Prostate gland (tissue), 2 donors: ENCODE results near the gene MYCBP2. TPM values are rescaled to one million over a fixed set of nuclear protein-coding genes. Genes with fewer than 3 reads are reported as not detected.

Source experiments
- DNase-seq: peaks from one replicate; pipeline ENCODE4 v3.0.0-alpha.2; 2019; ENCODE audit warnings: low spot score
- H3K27ac ChIP-seq, 2 donors: fragments of 200-600 bp; sonication (generic); 2 replicates each; pipeline ENCODE4 v1.5.1; 2017 to 2019
- H3K27me3 ChIP-seq: fragments of 200-600 bp; sonication (generic); replicated peaks from 2 replicates; pipeline ENCODE4 v1.5.1; 2019; ENCODE audit not compliant: insufficient read depth
- H3K36me3 ChIP-seq, 2 donors: fragments of 200-600 bp; sonication (generic); 1 replicate in 1 of 2; 2 replicates in 1 of 2; pipeline versions ENCODE4 v1.5.1 to v1.8.1; 2017 to 2019
- H3K4me1 ChIP-seq: fragments of 200-600 bp; sonication (generic); replicated peaks from 2 replicates; pipeline ENCODE4 v1.5.1; 2019
- H3K4me3 ChIP-seq, 2 donors: fragments of 200-600 bp; sonication (generic); 2 replicates each; pipeline ENCODE4 v1.5.1; 2017 to 2019
- H3K9me3 ChIP-seq: fragments of 200-600 bp; sonication (generic); 2 replicates; pipeline ENCODE4 v1.5.1; 2017
- CTCF ChIP-seq, 4 experiments: fragments of 200-600 bp in 2 of 4; fragments of 450-650 bp in 2 of 4; sonication (generic) in 2 of 4; IDR thresholded peaks; 1 replicate in 3 of 4; 2 replicates in 1 of 4; pipeline ENCODE4 v1.5.1; 2016 to 2019; ENCODE audit warnings: antibody characterized with exemption in 4 of 4, mild to moderate bottlenecking in 2 of 4, moderate library complexity in 2 of 4
- POLR2A ChIP-seq: fragments of 450-650 bp; IDR thresholded peaks from one replicate; pipeline ENCODE4 v1.6.1; 2016; ENCODE audit warnings: antibody characterized with exemption, mild to moderate bottlenecking
- POLR2AphosphoS5 ChIP-seq: sonication (generic); formaldehyde crosslinking; IDR thresholded peaks from one replicate; pipeline ENCODE4 v1.6.1; 2017; ENCODE audit warnings: antibody characterized with exemption
- WGBS: methylation state at CpG from one replicate; pipeline ENCODE4 v1.1.5; 2018; 5-methylcytosine and 5-hydroxymethylcytosine counted together
- intact Hi-C: fragments of 100-400 bp; cut with DNase I; formaldehyde crosslinking; loops from one replicate; pipeline ENCODE4 v1.14.2; 2022
- total RNA-seq, 2 donors: library from RNA; depleted of rRNA; stranded (reverse); fragments of >200 nt; gene quantifications; one replicate each; pipeline ENCODE4 v1.1.0, GENCODE V29; 2016

Gene MYCBP2
- total RNA-seq, 2 donors from 2014 or later: 127 to 132 TPM

GRCh38 chr13:77056382-77056781 is 270.5 kb downstream of the MYCBP2 start:
- Histone ChIP-seq H3K4me3 (no peak overlapping the region), H3K9me3 (no peaks in the 10 kb centered on the region), H3K27ac (peak overlapping the region in 1 of 2 donors; percentile 67), H3K4me1 (no peaks in the 10 kb centered on the region), H3K36me3 (no peaks in the 10 kb centered on the region), H3K27me3 (no peaks in the 10 kb centered on the region)
- WGBS: 35% methylated on average over 3 of the region's 3 CpGs
- TF ChIP-seq CTCF (IDR thresholded peaks at IDR 0.05) (no peak), POLR2A (no peak), POLR2AphosphoS5 (no peak)
- DNase-seq: no peak
- intact Hi-C loops: no loop called here

GRCh38 chr13:77055158-77055557 is 271.7 kb downstream of the MYCBP2 start:
- peak overlapping the region in 1 of 2 donors; percentile 67 for H3K27ac ChIP-seq
- intact Hi-C loops: no loop called here

DNA sequence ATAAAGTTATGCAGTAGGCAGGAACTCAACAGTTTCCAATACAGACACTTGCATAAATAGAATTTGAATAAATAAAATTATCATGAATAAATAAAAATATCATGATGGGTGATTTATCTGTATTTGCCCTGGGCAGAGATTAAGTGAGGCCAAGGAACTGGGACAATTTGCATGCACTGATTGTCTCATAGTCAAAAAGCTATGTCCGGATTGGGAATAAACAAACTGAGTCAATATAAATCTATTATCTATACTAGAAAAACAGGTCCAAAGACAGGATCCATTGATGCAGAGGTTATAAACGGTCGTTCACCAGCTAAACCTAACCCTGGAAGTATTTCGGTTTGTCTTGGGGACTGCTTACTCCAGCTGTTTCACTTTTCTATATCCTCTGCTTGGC is 273.7 kb downstream of the MYCBP2 start:
- Histone ChIP-seq H3K4me1 (no peaks in the 10 kb centered on the region), H3K4me3 (no peak overlapping the region), H3K36me3 (no peaks in the 10 kb centered on the region), H3K27ac (no peak overlapping the region), H3K27me3 (no peaks in the 10 kb centered on the region), H3K9me3 (no peaks in the 10 kb centered on the region)
- 65% methylated on average over 4 of the region's 4 CpGs for WGBS
- no peak for DNase-seq
- TF ChIP-seq CTCF (IDR thresholded peaks at IDR 0.05): no peak
- no peak for TF ChIP-seq POLR2A
- no peak for TF ChIP-seq POLR2AphosphoS5
- intact Hi-C loops: no loop called here

More at GRCh38 chr13:77055158-77055557, 271.7 kb downstream of the MYCBP2 start:
- TF ChIP-seq POLR2AphosphoS5 (peak; percentile 75), POLR2A (no peak)
- 37% methylated on average over 2 of the region's 2 CpGs for WGBS
- H3K36me3 ChIP-seq: no peaks in the 10 kb centered on the region
- no peaks in the 10 kb centered on the region for H3K27me3 ChIP-seq
- no peaks in the 10 kb centered on the region for H3K9me3 ChIP-seq
- peak; percentile 49 for DNase-seq
- no peaks in the 10 kb centered on the region for H3K4me1 ChIP-seq
- H3K4me3 ChIP-seq: no peak overlapping the region

- intact Hi-C loops: no loop called here
- H3K9me3 ChIP-seq: no peaks in the 10 kb centered on the region
- H3K36me3 ChIP-seq: no peaks in the 10 kb centered on the region
- no peak for TF ChIP-seq CTCF (IDR thresholded peaks at IDR 0.05)
- no peak for TF ChIP-seq POLR2A
- TF ChIP-seq POLR2AphosphoS5: no peak
- H3K27me3 ChIP-seq: no peaks in the 10 kb centered on the region
- H3K27ac ChIP-seq: no peak overlapping the region
- WGBS: 78% methylated on average over 4 of the region's 4 CpGs
- no peak for DNase-seq
- H3K4me1 ChIP-seq: no peaks in the 10 kb centered on the region
- H3K4me3 ChIP-seq: no peak overlapping the region
Measured at GRCh38 chr13:77048681-77049080, 278.2 kb downstream of the MYCBP2 start.

DNA sequence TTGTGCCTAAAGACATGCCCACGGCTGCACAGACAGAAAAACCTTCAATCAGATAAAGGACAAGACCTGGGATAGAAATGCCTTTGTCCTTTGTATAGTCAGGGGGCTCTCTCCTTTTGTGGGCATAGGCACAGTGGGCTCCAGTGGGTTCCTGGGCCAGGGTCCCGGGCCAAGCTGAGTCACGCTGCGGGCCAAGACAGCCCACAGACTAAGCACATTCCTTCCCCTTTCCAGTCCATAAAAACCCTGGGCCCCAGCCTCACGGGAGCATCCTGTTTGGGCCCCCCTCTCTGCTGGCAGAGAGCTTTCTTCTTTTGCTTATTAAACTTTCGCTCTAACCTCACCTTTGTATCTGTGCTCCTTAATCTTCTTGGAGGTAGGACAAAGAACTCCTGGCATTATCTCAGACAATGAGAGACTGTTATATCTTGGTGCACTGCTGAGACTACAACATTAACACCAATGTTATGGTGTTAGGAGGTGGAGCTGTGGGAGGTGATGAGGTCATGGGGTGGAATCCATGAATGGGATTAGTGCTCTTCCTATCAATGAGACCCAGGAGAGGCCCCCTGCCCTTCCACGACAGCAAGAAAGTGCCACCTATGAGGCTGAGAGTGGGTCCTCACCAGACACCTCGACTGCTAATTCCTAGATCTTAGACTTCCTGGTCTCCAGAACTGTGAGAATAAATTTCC is 279.1 kb downstream of the MYCBP2 start:
- no peak for DNase-seq
- Histone ChIP-seq H3K36me3 (no peaks in the 10 kb centered on the region), H3K4me3 (no peak overlapping the region), H3K27ac (no peak overlapping the region), H3K4me1 (no peaks in the 10 kb centered on the region), H3K27me3 (no peaks in the 10 kb centered on the region), H3K9me3 (no peaks in the 10 kb centered on the region)
- TF ChIP-seq CTCF (IDR thresholded peaks at IDR 0.05) (no peak), POLR2AphosphoS5 (no peak), POLR2A (no peak)
- 81% methylated on average over 8 of the region's 8 CpGs for WGBS
- intact Hi-C loops: no loop called here
